ENCODE results near the gene PPP3R1. TPM values are rescaled to one million over a fixed set of nuclear protein-coding genes. Genes with fewer than 3 reads are reported as not detected.

The PPP3R1 gene
- total RNA-seq, 3 donors from 2014 or later (not counting 1 experiment from before 2014, with no cell fraction given), result 77.8 to 86.2 (median 79.9) TPM

DNA sequence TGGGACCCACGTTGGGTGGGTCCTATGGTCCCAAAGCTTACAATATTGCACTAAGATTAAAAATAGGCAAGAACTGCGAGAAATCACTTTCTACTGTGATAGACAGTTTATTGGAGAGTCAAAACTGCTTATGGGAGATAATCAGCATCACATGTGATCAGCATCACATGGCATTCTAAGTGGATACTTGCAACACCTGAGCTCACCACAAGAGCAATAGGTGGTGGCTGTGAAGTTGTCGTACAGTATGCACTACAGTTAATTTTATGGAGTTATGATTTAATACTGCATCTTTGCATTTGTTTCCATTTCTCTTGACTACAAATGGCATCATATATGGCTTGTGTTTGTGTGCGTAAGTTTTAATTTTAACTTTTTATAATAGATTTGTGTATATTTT, 83.0 kb downstream of the PPP3R1 start:
- Histone ChIP-seq H3K9me3 (ENCODE audit: control insufficient read depth, insufficient read depth, low read length) (no peaks in the 10 kb centered on the region), H3K4me1 (ENCODE audit: control insufficient read depth, insufficient read depth, low read length) (no peaks in the 10 kb centered on the region), H3K36me3 (ENCODE audit: control insufficient read depth, insufficient read depth, low read length) (peaks cover 30% of the 10 kb centered on the region), H3K27ac (ENCODE audit: low read length) (no peak overlapping the region), H3K4me3 (ENCODE audit: low read length) (no peak overlapping the region), H3K27me3 (ENCODE audit: control insufficient read depth, insufficient read depth, low read length) (no peaks in the 10 kb centered on the region)
- TF ChIP-seq, protein P1, sequence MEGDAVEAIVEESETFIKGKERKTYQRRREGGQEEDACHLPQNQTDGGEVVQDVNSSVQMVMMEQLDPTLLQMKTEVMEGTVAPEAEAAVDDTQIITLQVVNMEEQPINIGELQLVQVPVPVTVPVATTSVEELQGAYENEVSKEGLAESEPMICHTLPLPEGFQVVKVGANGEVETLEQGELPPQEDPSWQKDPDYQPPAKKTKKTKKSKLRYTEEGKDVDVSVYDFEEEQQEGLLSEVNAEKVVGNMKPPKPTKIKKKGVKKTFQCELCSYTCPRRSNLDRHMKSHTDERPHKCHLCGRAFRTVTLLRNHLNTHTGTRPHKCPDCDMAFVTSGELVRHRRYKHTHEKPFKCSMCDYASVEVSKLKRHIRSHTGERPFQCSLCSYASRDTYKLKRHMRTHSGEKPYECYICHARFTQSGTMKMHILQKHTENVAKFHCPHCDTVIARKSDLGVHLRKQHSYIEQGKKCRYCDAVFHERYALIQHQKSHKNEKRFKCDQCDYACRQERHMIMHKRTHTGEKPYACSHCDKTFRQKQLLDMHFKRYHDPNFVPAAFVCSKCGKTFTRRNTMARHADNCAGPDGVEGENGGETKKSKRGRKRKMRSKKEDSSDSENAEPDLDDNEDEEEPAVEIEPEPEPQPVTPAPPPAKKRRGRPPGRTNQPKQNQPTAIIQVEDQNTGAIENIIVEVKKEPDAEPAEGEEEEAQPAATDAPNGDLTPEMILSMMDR (IDR thresholded peaks at IDR 0.05), result no peak
- H3K4me3 Mint-ChIP-seq, result no peak overlapping the region
- DNase-seq (peak in 1 of 2 donors; percentile 20), ATAC-seq (no peak)
- WGBS (ENCODE audit: insufficient coverage), result 100% methylated on average over 3 of the region's 4 CpGs
- H3K4me1 Mint-ChIP-seq, result peaks cover 10 to 16% of the 10 kb centered on the region in 2 donors
- H3K9me3 Mint-ChIP-seq, result no peaks in the 10 kb centered on the region
- H3K27ac Mint-ChIP-seq, result no peak overlapping the region
- intact Hi-C loops (cut with micrococcal nuclease), result no loop called here
- H3K36me3 Mint-ChIP-seq, result peaks cover 15% of the 10 kb centered on the region
- no peaks in the 10 kb centered on the region for H3K27me3 Mint-ChIP-seq (ENCODE audit: low read depth in 2 of 2)

DNA sequence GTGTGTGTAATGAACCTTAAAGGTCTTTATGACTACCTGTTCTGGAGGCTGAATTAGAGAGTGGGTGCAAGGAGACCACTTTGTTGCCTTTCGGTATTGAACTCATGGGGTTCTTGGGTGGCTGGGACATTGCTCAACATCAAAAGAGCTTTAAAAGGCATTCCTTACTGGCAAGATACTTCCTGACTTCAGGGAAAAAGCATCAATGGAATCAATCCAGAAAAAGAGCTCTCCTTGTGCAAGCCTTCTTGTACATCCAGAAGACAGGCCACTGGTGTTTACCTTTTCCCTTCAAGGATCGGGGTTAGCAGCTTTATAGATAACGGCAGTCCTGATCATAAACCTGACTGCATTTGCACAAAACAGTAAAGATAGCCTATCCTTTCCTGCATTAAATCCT, 85.1 kb downstream of the PPP3R1 start:
- Mint-ChIP-seq H3K27ac (no peak overlapping the region), H3K27me3 (ENCODE audit: low read depth in 2 of 2) (no peaks in the 10 kb centered on the region), H3K36me3 (peaks cover 15% of the 10 kb centered on the region), H3K9me3 (no peaks in the 10 kb centered on the region), H3K4me3 (no peak overlapping the region), H3K4me1 (peaks cover 4 to 16% of the 10 kb centered on the region in 2 donors)
- Histone ChIP-seq H3K4me1 (ENCODE audit: control insufficient read depth, insufficient read depth, low read length) (no peaks in the 10 kb centered on the region), H3K9me3 (ENCODE audit: control insufficient read depth, insufficient read depth, low read length) (no peaks in the 10 kb centered on the region), H3K36me3 (ENCODE audit: control insufficient read depth, insufficient read depth, low read length) (peaks cover 46% of the 10 kb centered on the region), H3K27me3 (ENCODE audit: control insufficient read depth, insufficient read depth, low read length) (no peaks in the 10 kb centered on the region), H3K27ac (ENCODE audit: low read length) (no peak overlapping the region), H3K4me3 (ENCODE audit: low read length) (no peak overlapping the region)
- DNase-seq (no peak), ATAC-seq (no peak)
- TF ChIP-seq, protein P1 (IDR thresholded peaks at IDR 0.05), result no peak
- intact Hi-C loops (cut with micrococcal nuclease), result no loop called here
- 97% methylated on average over 3 of the region's 3 CpGs for WGBS (ENCODE audit: insufficient coverage)

DNA sequence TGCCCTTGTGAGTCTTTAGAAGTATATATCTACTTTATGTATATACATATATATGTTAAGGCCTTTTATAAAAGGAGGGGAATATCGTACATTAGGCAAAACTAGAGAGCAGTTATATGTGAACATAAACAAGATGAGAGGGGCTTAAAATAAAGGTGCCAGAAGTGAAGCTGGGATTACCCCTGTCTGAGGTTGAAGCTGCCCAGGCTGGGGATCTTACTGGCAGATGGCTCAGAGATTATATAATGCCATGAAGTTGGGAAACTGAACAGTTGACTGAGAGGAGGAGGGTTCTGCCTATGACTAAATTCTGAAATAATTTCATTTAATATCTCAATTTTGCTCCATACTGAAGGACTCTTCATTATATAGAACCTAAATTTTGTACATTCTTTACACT, 88.7 kb downstream of the PPP3R1 start:
- intact Hi-C loops (cut with micrococcal nuclease), result no loop called here
- DNase-seq, result no peak
- H3K27me3 Mint-ChIP-seq (ENCODE audit: low read depth in 2 of 2), result no peaks in the 10 kb centered on the region
- H3K9me3 Mint-ChIP-seq, result no peaks in the 10 kb centered on the region
- no peaks in the 10 kb centered on the region for H3K27me3 ChIP-seq (ENCODE audit: control insufficient read depth, insufficient read depth, low read length)
- peaks cover 56% of the 10 kb centered on the region for H3K36me3 ChIP-seq (ENCODE audit: control insufficient read depth, insufficient read depth, low read length)
- peaks cover 24% of the 10 kb centered on the region for H3K36me3 Mint-ChIP-seq
- peaks cover 4% of the 10 kb centered on the region for H3K4me1 ChIP-seq (ENCODE audit: control insufficient read depth, insufficient read depth, low read length)
- no peak overlapping the region for H3K27ac ChIP-seq (ENCODE audit: low read length)
- no peak overlapping the region for H3K4me3 ChIP-seq (ENCODE audit: low read length)
- TF ChIP-seq, protein P1 (IDR thresholded peaks at IDR 0.05), result no peak
- 100% methylated on average over 1 of the region's 1 CpG for WGBS (ENCODE audit: insufficient coverage)
- H3K9me3 ChIP-seq (ENCODE audit: control insufficient read depth, insufficient read depth, low read length), result no peaks in the 10 kb centered on the region
- H3K27ac Mint-ChIP-seq, result no peak overlapping the region
- H3K4me3 Mint-ChIP-seq, result no peak overlapping the region
- peaks cover 11 to 23% of the 10 kb centered on the region in 2 donors for H3K4me1 Mint-ChIP-seq
- no peak for ATAC-seq

DNA sequence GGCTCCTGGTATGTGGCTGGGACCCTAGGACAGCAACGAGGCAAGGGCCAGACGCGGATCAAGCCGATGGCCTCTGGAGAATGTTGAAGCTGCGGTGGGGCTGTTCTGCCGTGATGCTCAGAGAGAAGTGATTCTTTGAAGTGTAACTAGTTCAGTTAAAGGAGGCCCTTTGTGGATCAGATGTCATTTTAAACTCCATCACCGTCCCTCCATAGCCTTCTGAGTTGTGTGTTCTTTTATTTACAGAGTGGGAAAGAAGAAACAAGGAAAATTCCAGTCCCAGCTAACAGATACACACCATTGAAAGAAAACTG, 94.2 kb downstream of the PPP3R1 start:
- peaks cover 8% of the 10 kb centered on the region for H3K4me1 ChIP-seq (ENCODE audit: control insufficient read depth, insufficient read depth, low read length)
- no peak for DNase-seq
- H3K36me3 ChIP-seq (ENCODE audit: control insufficient read depth, insufficient read depth, low read length), result peaks cover 27% of the 10 kb centered on the region
- peak overlapping the region; percentile 100 for H3K4me3 Mint-ChIP-seq
- H3K4me1 Mint-ChIP-seq, result peaks cover 33 to 34% of the 10 kb centered on the region in 2 donors
- intact Hi-C loops (cut with micrococcal nuclease), result no loop called here
- H3K27me3 Mint-ChIP-seq (ENCODE audit: low read depth in 2 of 2), result no peaks in the 10 kb centered on the region
- no peaks in the 10 kb centered on the region for H3K9me3 Mint-ChIP-seq
- H3K27me3 ChIP-seq (ENCODE audit: control insufficient read depth, insufficient read depth, low read length), result no peaks in the 10 kb centered on the region
- H3K9me3 ChIP-seq (ENCODE audit: control insufficient read depth, insufficient read depth, low read length), result no peaks in the 10 kb centered on the region
- TF ChIP-seq, protein P1 (IDR thresholded peaks at IDR 0.05), result no peak
- ATAC-seq, result no peak
- H3K27ac Mint-ChIP-seq, result peak overlapping the region; percentile 96 to 100
- peak overlapping the region; percentile 96 for H3K4me3 ChIP-seq (ENCODE audit: low read length)
- peak overlapping the region; percentile 97 for H3K27ac ChIP-seq (ENCODE audit: low read length)
- H3K36me3 Mint-ChIP-seq, result peaks cover 9% of the 10 kb centered on the region
- WGBS (ENCODE audit: insufficient coverage), result 0% methylated on average over 6 of the region's 7 CpGs

All from natural killer cell (primary cell).